DOHH2 (cell line): ENCODE results near the gene RFWD3.

Experiments used
- H3F3A ChIP-seq: fragments of 200-600 bp; sonication (generic), shearing (Covaris generic); 2 replicates; pipeline ENCODE4 v1.6.0; 2016; ENCODE audit warnings: antibody characterized with exemption, mild to moderate bottlenecking; ENCODE audit not compliant: control insufficient read depth, insufficient read depth
- H3K27ac ChIP-seq: fragments of 200-600 bp; sonication (generic); 2 replicates; pipeline ENCODE4 v1.5.1; 2014; ENCODE audit warnings: low read depth, mild to moderate bottlenecking, low read length, moderate library complexity
- H3K27me3 ChIP-seq: fragments of 200-600 bp; sonication (generic); 2 replicates; pipeline ENCODE4 v1.6.1; 2014; ENCODE audit warnings: mild to moderate bottlenecking, low read length, mixed read lengths; ENCODE audit not compliant: control insufficient read depth
- H3K36me3 ChIP-seq: fragments of 200-600 bp; sonication (generic); 2 replicates; pipeline ENCODE4 v1.6.1; 2014; ENCODE audit warnings: mild to moderate bottlenecking, low read length, moderate library complexity, mixed read lengths; ENCODE audit not compliant: control insufficient read depth
- H3K4me1 ChIP-seq: fragments of 200-600 bp; sonication (generic); 2 replicates; pipeline ENCODE4 v1.6.1; 2014; ENCODE audit warnings: mild to moderate bottlenecking, low read length, mixed read lengths; ENCODE audit not compliant: control insufficient read depth
- H3K4me2 ChIP-seq: fragments of 200-600 bp; sonication (generic); 2 replicates; pipeline ENCODE4 v1.6.0; 2014; ENCODE audit warnings: mild to moderate bottlenecking, low read length, moderate library complexity
- H3K4me3 ChIP-seq: fragments of 200-600 bp; sonication (generic); 2 replicates; pipeline ENCODE4 v1.5.1; 2014; ENCODE audit warnings: mild to moderate bottlenecking, low read length, mixed read lengths
- H3K79me2 ChIP-seq: fragments of 200-600 bp; sonication (generic); 2 replicates; pipeline ENCODE4 v1.6.1; 2014; ENCODE audit warnings: mild to moderate bottlenecking, low read length, mixed read lengths; ENCODE audit not compliant: control insufficient read depth
- H3K9me2 ChIP-seq: fragments of 200-600 bp; sonication (generic); replicated peaks from 2 replicates; pipeline ENCODE4 v1.6.1; 2014; ENCODE audit warnings: mild to moderate bottlenecking, low read length, mixed read lengths; ENCODE audit not compliant: control insufficient read depth
- H3K9me3 ChIP-seq: fragments of 200-600 bp; sonication (generic); 2 replicates; pipeline ENCODE4 v1.6.1; 2014; ENCODE audit warnings: antibody characterized with exemption, low read length, mixed read lengths; ENCODE audit not compliant: control insufficient read depth, insufficient read depth
- H4K20me1 ChIP-seq: fragments of 200-600 bp; sonication (generic); 2 replicates; pipeline ENCODE4 v1.6.0; 2014; ENCODE audit warnings: low read depth, mild to moderate bottlenecking, antibody characterized with exemption, low read length, moderate library complexity; ENCODE audit not compliant: control insufficient read depth, insufficient read depth
- CTCF ChIP-seq: fragments of 200-600 bp; sonication (generic); IDR thresholded peaks from one replicate; pipeline ENCODE4 v1.5.1; 2014; ENCODE audit warnings: antibody characterized with exemption, mild to moderate bottlenecking, low read depth, low read length; ENCODE audit not compliant: poor library complexity, severe bottlenecking
- EZH2phosphoT487 ChIP-seq: fragments of 200-600 bp; sonication (generic); IDR thresholded peaks from 2 replicates; pipeline ENCODE4 v1.6.1; 2017; ENCODE audit warnings: borderline replicate concordance, mild to moderate bottlenecking, antibody characterized with exemption, low read length, moderate library complexity, mixed read lengths

RFWD3 gene

DNA sequence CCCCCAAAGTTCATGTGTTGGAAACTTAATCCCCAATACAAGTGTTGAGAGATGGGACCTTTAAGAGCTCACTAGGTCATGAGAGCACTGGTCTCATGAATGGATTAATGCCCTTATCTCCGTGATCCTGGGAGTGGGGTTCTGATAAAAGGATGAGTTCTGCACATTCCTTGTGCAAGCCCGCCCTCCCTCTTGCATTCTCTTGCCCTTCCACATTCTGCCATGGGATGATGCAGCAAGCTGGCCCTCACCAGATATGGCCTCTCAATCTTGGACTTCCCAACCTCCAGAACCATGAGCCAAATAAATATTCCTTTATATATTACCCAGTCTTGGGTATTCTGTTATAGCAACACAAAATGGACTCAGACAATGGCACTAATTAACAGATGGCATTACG, 73.8 kb downstream of the RFWD3 start:
- peaks cover 6% of the 10 kb centered on the region for H3K4me1 ChIP-seq
- H3K4me2 ChIP-seq, result no peak overlapping the region
- no peaks in the 10 kb centered on the region for H3K27me3 ChIP-seq
- peaks cover 8% of the 10 kb centered on the region; the same call in 1 of the 2 replicates for H4K20me1 ChIP-seq
- peaks cover 66% of the 10 kb centered on the region for H3K79me2 ChIP-seq
- H3K9me2 ChIP-seq, result no peaks in the 10 kb centered on the region
- TF ChIP-seq EZH2phosphoT487, result no peak
- TF ChIP-seq CTCF, result no peak
- H3F3A ChIP-seq, result no peaks in the 10 kb centered on the region
- no peak overlapping the region for H3K4me3 ChIP-seq
- H3K27ac ChIP-seq, result no peak overlapping the region
- H3K9me3 ChIP-seq, result no peaks in the 10 kb centered on the region
- peaks cover 5% of the 10 kb centered on the region; the same call in 1 of the 2 replicates for H3K36me3 ChIP-seq

DNA sequence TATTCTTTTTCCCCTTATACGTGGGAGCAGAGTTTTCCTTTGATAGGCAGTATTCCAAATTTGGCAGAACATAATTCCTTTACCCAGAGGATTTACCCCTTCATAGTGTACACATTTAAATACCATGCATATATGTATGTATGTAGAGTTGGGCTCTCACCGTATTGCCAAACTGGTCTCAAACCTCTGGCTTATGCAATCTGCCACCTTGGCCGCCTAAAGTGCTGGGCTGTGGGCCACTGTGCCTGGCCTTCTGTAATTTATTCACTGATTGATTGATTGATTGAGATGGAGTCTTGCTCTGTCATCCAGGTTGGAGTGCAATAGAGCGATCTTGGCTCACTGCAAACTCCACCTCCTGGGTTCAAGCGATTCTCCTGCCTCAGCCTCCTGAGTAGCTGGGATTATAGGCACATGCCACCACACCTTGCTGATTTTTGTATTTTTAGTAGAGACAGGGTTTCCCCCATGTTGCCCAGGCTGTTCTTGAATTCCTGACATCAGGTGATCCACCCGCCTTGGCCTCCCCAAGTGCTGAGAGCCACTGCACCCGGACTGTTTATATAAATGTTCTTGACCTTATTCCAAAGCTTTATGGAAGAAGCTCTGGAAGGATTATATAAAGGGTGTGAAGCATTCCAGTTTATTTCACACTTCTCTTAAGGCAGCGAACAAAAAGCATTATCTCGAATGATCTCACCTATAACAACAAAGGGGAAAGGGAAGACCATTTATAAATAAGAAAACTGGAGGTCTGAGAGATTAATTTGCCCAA, 74.6 kb downstream of the RFWD3 start:
- peaks cover 5% of the 10 kb centered on the region; the same call in 1 of the 2 replicates for H3K36me3 ChIP-seq

DNA sequence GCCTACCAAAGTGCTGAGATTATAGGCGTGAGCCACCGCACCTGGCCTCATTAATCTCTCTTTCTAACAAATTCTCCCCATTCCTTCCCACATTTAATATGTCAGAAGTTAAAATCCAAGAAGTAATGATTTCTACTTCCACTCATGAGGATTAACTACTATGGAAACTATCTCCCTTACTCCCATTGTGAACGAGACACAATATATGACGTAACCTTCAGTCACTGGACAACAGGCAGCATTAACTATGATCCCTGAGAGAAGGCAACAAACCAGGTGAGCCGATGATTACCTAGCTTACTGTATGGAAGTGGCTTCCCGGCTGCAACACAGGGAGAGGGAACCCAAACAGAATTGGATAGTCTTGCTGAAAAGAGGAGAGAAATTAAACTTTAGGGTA, 79.7 kb downstream of the RFWD3 start:
- Histone ChIP-seq H3K4me2 (no peak overlapping the region), H4K20me1 (peaks cover 14% of the 10 kb centered on the region), H3K79me2 (peaks cover 80% of the 10 kb centered on the region), H3K36me3 (0 out of 2 replicates have a peak, but pooled peaks cover 3% of the 10 kb centered on the region), H3F3A (no peaks in the 10 kb centered on the region), H3K9me3 (no peaks in the 10 kb centered on the region), H3K9me2 (no peaks in the 10 kb centered on the region), H3K27ac (no peak overlapping the region), H3K4me1 (peaks cover 6% of the 10 kb centered on the region), H3K27me3 (no peaks in the 10 kb centered on the region), H3K4me3 (no peak overlapping the region)
- no peak for TF ChIP-seq CTCF
- no peak for TF ChIP-seq EZH2phosphoT487

More for the DNA sequence above, 74.6 kb downstream of the RFWD3 start:
- TF ChIP-seq EZH2phosphoT487 (no peak), CTCF (no peak)
- H3K27ac ChIP-seq, result no peak overlapping the region
- no peaks in the 10 kb centered on the region for H3K9me2 ChIP-seq
- H3K4me2 ChIP-seq, result no peak overlapping the region
- peaks cover 12% of the 10 kb centered on the region for H4K20me1 ChIP-seq
- no peak overlapping the region for H3K4me3 ChIP-seq
- H3K4me1 ChIP-seq, result peaks cover 6% of the 10 kb centered on the region
- peaks cover 71% of the 10 kb centered on the region for H3K79me2 ChIP-seq
- H3F3A ChIP-seq, result no peaks in the 10 kb centered on the region
- H3K27me3 ChIP-seq, result no peaks in the 10 kb centered on the region
- H3K9me3 ChIP-seq, result no peaks in the 10 kb centered on the region
